Activated gamma-delta T cell treated with anti-CD3 and anti-CD28 coated beads, Interleukin-2, amount 50 U/mL, for 16 hours (primary cell): ENCODE data around the gene LILRA5.
A peak's percentile ranks its signal among the peaks of the same experiment; 100 is the strongest.
"Not testable (repeated sequence)": the region's sequence is repeated elsewhere in the genome, so short reads cannot be mapped to it uniquely, and the experiment has no call there.

Source experiments
- DNase-seq: peaks from one replicate; pipeline ENCODE4 v3.0.0-alpha.2; 2020; ENCODE audit warnings: low read depth

The LILRA5 gene

DNA sequence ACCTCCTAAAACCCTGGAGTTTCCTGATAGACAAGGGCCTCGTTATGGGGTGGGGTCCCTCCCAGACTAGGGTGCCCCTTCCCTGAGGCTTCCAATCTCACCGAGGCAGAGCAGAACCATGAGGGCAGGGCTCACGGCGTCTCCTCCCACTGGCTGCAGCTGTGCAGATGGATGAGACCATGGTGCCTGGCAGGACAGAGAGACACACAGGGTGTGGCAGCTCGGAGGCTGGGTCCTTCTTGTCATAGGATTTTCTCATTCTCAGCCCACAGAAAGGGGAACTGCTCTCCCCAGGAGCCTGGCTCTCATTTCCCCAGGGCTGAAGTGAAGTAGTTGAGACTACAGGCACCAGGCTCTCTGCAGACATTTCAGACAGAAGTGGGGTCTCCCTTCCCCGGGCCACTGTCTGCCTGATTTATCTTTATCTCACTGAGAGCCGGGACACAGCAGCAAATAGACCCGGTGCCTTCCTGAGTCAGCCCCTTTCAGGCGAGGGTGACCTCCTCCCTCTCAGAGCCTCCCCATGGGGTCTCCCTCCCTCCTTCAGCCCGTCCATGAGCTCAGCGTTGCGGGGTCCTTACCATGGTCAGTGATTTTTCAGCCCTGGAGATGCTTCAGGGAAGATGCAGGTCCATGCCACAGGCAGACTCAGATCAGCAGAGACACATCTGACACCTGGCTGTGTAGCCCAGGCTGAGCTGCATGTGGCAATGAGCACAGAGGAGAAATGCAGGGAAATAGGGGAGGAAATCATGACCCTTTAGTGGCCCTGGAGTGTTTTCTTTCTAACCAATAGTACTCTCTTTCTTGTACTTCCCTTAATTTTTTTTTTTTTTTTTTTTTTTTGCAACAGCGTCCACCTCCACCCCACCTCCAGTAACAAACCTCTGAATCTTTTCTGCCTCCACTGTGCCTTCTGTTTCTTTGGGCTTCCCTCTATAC lies at the start of gene LILRA5:
Gene LILRA5 (minus strand): TSS at position 731 of the 942 bp plus-strand sequence. CDS start 147 bp downstream, at position 584.
- no peak for DNase-seq

- DNase-seq, result not testable (repeated sequence)
Observed at GRCh38 chr19:54361680-54362422, 48.9 kb upstream of the LILRA5 start.

GRCh38 chr19:54359149-54359820 lies 46.3 kb upstream of the LILRA5 start:
- peak; percentile 58 for DNase-seq

DNA sequence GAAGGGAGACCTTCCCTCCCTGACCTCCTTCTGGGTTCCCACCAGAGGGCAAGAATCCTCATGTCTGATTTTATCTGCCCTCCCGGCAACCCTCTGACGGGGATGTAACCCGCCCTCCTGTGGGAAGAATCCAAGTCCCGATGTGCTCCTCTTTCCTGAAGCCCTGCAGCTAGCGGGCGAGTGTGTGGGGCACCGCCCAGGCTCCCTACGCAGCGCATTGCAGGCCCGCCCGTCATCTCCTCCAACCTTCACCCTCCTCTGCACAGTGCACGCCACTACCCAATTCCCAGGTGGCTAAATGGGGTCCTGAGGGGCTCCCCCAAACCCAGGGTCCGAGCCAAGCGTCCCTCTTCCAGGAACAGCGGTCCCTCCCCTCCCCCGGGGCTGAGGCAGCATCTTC lies 44.4 kb upstream of the LILRA5 start:
- no peak for DNase-seq

GRCh38 chr19:54356444-54357056 lies 43.6 kb upstream of the LILRA5 start:
- no peak for DNase-seq

GRCh38 chr19:54355675-54356074 lies 42.7 kb upstream of the LILRA5 start:
- no peak for DNase-seq

DNA sequence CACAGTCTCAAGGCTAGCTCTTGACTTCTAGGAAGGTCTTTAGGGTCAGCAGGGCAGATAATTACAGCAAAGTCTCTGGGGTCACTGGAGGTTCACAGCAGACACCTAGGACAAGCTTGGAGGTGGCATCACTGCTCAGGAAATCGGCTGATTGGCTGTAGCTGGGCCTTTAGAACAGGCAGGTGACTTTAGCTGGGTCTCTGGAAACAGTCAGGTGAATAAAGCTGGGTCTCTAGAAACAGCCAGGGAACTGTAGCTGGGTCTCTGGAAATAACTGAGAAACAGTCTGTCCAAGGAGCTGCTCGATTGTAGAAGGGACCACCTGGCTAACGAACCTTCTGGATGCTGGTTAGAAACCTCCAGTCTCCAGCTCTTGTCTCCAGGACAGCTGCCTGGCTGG lies 41.8 kb upstream of the LILRA5 start:
- no peak for DNase-seq

DNA sequence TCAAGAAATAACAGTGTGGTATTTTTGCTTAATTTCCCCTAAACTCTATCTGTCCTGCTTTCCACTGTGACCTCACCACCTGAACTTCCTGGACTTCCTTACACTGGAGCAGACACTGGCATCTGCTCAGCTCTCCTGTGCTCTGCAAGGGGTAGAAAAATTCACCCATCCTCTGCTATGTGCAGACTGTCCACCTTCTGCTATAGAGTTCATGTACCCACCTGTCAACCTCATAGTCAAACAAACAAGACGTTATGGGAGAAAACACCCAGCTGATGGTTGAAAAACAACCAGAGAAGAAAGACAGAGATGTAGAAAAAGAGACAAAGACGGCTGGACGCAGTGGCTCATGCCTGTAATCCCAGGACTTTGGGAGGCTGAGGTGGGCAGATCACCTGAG lies 39.6 kb upstream of the LILRA5 start:
- no peak for DNase-seq

- no peak for DNase-seq
Observed at GRCh38 chr19:54352041-54352440, 39.1 kb upstream of the LILRA5 start.

DNA sequence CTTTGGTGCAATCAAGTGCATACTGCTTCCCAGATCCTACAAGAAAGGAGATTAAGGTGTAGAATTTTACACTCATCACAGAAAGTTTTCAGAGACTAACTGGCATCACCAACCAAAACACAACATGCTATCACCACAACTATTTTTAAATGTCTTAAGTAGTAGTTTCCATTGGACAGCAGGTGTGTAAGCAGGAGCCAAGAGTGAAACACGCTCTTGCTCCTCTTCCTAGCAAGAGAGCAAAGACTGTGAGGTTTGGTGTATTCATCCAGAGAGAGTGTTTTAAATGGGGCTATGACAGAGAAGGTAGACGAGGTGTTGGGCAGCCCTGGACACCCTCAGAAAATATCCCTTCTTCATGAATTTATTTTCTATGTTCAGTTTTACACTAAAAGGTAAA lies 38.5 kb upstream of the LILRA5 start:
- no peak for DNase-seq

GRCh38 chr19:54345938-54346386 lies 33.0 kb upstream of the LILRA5 start:
- DNase-seq, result no peak

DNA sequence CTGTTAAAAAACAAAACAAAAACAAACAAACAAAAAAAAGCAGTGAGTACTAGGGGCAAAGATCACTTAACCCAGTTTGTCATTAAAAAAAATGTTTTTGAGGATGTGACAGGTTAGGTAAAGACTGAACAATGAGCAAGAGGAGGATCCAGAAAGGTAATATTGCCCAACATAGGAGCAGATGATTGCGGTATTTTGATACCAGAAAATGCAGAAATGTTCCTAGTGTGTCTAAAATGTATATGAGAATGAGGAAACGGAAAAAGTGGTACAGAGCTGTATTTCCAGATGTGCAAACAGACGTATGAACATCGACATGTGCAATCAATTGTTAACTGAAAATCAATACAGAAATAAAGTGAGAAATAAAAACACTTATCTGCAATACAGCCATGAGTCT lies 30.9 kb upstream of the LILRA5 start:
- no peak for DNase-seq

DNA sequence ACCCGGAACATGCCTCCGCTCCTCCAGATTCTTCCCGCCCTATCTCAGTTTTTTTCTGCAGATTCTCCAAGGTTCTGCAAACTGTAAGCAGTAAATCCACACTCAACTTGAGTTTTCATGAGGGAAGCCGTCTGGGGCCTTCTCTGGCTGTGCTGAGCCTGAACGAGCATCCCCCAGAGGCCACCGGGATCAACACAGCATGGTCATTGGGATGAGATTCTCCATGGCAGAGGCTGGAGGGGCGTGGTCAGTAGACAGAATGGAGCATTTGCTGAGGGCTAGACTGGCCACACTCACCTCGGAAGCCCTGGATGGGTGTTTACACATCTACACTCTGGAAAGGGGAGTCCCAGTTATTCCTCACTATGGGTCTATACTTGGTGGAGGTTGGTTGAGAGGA lies 28.3 kb upstream of the LILRA5 start:
- no peak for DNase-seq

DNA sequence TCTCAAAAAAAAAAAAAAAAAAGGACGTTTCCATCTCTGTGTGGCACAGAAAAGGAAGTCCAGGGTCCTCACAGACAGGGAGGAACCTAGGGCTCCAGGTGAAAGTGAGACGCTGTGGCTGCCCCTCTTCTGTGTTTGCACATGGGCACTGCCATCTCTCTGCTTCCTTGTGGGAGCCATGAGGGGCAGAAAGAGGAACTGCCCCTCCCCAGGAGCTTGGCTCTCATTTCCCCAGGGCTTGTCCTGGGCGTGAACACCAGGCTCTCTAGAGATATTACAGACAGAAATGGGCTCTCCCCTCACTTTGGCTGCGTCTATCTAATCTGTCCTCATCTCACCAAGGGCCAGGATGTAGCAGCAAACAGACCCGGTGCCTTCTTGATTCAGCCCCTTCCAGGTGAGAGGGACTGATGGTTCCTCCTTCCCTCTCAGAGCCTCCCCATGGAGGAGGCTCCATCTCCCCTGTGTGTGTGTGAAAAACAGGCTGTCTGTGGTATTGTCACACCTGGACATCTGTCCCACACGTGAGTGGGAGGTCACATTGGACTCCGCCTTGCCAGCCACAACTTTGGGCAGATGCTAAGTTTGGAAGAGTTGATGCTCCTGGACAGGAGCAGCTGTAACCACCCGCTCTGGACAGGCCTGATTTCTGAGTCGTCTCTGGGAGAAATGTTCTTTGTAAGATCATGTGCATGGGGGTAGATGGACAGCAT lies 26.8 kb upstream of the LILRA5 start:
- no peak for DNase-seq

GRCh38 chr19:54338521-54338920 lies 25.6 kb upstream of the LILRA5 start:
- DNase-seq, result no peak

DNA sequence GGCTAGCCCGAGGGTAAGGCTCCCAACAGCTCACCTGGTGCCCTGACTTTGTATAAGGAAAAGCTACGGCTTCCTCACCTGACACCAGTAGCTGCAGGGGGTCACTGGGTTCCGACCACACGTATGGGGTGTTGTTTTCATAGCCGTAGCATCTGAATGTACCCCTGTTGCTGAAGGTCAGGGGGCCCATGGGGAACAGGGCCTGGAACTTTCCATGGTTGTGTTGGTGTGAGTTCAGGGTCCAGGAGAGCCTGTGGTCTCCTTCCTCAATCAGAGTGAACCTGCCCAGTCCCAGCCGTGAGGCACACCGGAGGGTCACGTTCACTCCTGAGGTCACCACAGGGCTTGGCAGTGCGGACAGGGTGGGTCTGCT lies 24.9 kb upstream of the LILRA5 start:
- DNase-seq, result no peak

GRCh38 chr19:54336893-54337857 lies 24.2 kb upstream of the LILRA5 start:
- no peak for DNase-seq

DNA sequence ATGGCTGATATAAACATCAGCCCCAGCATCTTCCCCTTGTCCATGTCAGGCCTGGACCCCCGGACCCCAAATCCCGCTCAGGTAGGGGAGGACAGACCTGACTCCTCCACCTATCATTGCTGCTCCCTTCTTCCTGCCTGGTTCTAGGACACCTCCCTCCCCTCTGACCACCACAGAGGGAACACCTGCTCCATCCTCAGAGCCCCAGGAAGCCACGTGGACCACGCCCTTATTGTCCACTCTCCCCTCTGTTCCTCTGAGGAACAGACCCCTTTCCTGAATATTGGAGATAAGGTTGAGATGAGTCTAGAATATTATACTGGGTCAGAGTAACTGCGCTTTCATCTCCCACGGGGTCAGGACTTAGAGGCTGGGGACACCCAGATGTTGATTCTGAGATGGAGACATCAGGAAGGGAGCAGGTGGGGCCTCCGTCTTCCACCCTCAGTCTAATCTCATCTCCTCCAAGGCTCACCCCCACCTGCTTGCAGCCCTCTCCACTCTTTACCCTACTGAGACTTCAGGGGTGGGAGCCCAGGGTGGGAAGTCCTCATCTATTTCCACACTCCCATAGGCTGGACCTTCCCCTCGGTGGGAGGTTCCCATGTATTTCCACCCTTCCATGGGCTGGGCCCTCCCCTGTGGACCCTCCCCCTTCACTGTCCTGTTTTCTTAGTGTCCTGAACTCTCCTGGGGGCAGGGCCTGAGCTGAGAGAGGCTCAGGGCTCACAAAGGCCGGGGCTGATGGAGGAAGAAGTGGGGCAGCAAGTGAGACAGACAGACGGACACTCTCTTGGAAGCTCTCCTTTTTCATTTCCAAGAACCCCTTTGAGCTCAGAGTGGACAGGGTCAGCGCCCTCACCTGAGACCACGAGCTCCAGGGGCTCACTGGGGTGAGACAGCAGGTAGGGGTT lies 23.3 kb upstream of the LILRA5 start:
- no peak for DNase-seq

DNA sequence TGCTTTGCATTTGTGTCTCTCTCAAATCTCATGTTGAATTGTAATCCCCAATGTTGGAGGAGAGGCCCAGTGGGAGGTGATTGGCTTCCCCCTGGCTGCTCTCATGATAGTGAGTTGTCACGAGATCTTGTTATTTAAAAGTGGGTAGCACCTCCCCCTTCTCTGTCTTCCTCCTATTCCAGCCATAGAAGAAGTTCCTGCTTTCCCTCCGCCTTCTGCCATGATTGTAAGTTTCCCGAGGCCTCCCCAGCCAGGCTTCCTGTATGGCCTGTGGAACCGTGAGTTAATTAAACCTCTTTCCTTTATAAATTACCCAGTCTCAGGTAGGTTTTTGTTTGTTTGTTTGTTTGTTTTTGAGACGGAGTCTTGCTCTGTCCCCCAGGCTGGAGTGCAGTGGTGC lies 22.2 kb upstream of the LILRA5 start:
- DNase-seq, result no peak
